ENCODE data around the gene USP3.

GRCh38 chr15:63503739-63504246 is 600 bp upstream of the USP3 start:
- TF ChIP-seq CTCF (IDR thresholded peaks at IDR 0.05) (no peak), EZH2 (IDR thresholded peaks at IDR 0.05; ENCODE audit: borderline replicate concordance, insufficient read depth, low read depth, low read length, poor library complexity, severe bottlenecking) (no peak)

Measured in B cell (primary cell).